HUES6 (cell line): Measurements from ENCODE around the gene SSTR5.

Experiments
- H3K27ac ChIP-seq: 2 replicates; pipeline ENCODE4 v1.7.0; 2013; ENCODE audit warnings: low read depth, mild to moderate bottlenecking, low read length, inconsistent platforms
- H3K27me3 ChIP-seq: 2 replicates; pipeline ENCODE4 v1.6.1; 2013; ENCODE audit warnings: low read length; ENCODE audit not compliant: control insufficient read depth, insufficient read depth
- H3K36me3 ChIP-seq: 2 replicates; pipeline ENCODE4 v1.6.1; 2013; ENCODE audit warnings: low read length; ENCODE audit not compliant: control insufficient read depth, insufficient read depth
- H3K4me1 ChIP-seq: 2 replicates; pipeline ENCODE4 v1.6.1; 2013; ENCODE audit warnings: low read length; ENCODE audit not compliant: control insufficient read depth, insufficient read depth
- H3K4me3 ChIP-seq: 2 replicates; pipeline ENCODE4 v1.5.1; 2013; ENCODE audit warnings: low read depth, low read length
- H3K9ac ChIP-seq: one replicate; pipeline ENCODE4 v1.6.1; 2013; ENCODE audit warnings: mild to moderate bottlenecking, low read length
- H3K9me3 ChIP-seq: 2 replicates; pipeline ENCODE4 v1.6.1; 2013; ENCODE audit warnings: low read depth, low read length; ENCODE audit not compliant: control insufficient read depth, insufficient read depth

The SSTR5 gene

DNA sequence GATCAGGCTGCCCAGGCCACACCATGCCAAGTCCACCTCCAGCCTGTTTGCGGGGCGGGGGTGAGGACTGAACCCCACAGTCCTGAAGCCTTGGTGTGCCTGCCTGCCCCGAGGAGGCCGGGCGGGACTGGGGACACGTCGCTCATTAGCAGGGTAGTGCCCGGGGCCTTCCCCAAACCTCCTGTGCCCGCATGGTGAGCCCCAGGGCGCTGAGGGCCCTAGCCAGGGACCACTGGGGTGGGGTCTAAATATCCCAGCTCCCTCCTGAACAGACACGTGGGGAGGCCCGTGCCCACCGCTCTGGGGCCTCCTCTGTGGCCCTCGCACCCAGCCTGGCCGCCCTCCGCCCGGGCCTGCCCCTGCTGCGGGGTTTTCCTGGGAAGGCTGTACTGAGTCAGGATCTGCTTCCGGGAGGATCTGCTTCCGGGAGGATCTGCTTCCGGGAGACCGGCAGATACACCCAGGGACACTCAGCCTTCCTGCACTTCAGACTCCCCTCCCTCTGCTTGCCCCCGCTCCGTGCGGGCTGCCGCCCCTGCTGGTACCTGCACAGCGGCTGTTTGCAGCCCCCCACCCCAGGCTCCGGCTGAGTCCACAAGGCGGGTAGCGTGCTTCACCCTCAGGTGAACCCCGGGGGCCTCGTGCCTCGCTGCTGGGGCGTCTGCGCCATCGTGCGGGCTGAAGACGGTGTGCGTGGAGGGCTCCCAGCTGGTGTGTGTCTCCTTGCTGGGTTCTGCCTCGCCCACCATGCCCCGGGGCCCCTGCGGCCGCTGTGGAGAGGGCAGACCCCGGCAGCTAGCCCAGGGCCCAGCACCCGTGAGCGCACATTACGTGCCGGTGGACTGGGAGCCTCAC is 56.8 kb downstream of the SSTR5 start:
- no peaks in the 10 kb centered on the region for H3K27me3 ChIP-seq
- no peak overlapping the region for H3K9ac ChIP-seq
- H3K27ac ChIP-seq = no peak overlapping the region
- no peaks in the 10 kb centered on the region for H3K9me3 ChIP-seq
- H3K4me1 ChIP-seq = peaks cover 3% of the 10 kb centered on the region; the same call in 1 of the 2 replicates
- H3K36me3 ChIP-seq = no peaks in the 10 kb centered on the region
- no peak overlapping the region for H3K4me3 ChIP-seq

DNA sequence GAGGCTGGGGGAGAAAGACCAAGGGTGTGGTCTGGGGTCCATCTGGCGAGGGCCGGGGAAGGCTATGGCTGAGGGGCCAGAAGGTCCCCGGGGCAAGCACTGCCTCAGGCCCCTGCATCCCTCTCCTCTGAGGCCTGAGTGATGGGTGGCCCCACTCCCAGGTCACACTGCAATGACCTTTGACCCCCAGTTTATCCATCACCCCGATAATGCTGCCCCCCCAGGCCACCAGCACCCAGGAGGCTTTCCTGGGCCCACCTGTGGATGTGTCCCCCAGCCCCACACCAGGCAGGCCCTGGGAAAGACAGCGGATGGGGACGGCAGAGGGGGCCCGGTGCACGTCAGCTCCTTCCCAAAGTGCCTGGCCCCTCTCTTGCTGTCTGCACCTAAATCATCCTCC is 57.8 kb downstream of the SSTR5 start:
- H3K9ac ChIP-seq = no peak overlapping the region
- H3K4me1 ChIP-seq = peaks cover 3% of the 10 kb centered on the region; the same call in 1 of the 2 replicates
- H3K27ac ChIP-seq = no peak overlapping the region
- no peaks in the 10 kb centered on the region for H3K27me3 ChIP-seq
- H3K9me3 ChIP-seq = no peaks in the 10 kb centered on the region
- H3K36me3 ChIP-seq = no peaks in the 10 kb centered on the region
- H3K4me3 ChIP-seq = no peak overlapping the region
